Kidney epithelial cell (primary cell): Measurements from ENCODE around the gene KRTAP4-12. TPM values are rescaled to one million over a fixed set of nuclear protein-coding genes. Genes with fewer than 3 reads are reported as not detected.
"Not testable (repeated sequence)": the region's sequence is repeated elsewhere in the genome, so short reads cannot be mapped to it uniquely, and the experiment has no call there.

ENCODE experiments used
- DNase-seq: peaks from one replicate; pipeline ENCODE4 v3.0.0-alpha.2; 2010; ENCODE audit warnings: low read depth
- H3K27me3 ChIP-seq: 2 replicates; pipeline ENCODE4 v1.6.0; 2011; ENCODE audit warnings: low read length; ENCODE audit not compliant: control insufficient read depth, insufficient read depth
- H3K36me3 ChIP-seq: 2 replicates; pipeline ENCODE4 v1.5.1; 2011; ENCODE audit warnings: low read length; ENCODE audit not compliant: control insufficient read depth, insufficient read depth
- H3K4me3 ChIP-seq: 2 replicates; pipeline ENCODE4 v1.5.1; 2011; ENCODE audit warnings: low read depth, mild to moderate bottlenecking, control low read depth, low read length
- total RNA-seq: library from RNA; depleted of rRNA; stranded (reverse); fragments of >200 nt; gene quantifications from 2 replicates; pipeline ENCODE4 v1.2.3, GENCODE V29; 2015
- TF ChIP-seq, protein P1 (sequence below): IDR thresholded peaks from 2 replicates; pipeline ENCODE4 v1.5.1; 2011; ENCODE audit warnings: mild to moderate bottlenecking, moderate library complexity, low read length, control low read depth, inconsistent platforms; ENCODE audit not compliant: insufficient read depth, poor library complexity, severe bottlenecking

KRTAP4-12 gene
- total RNA-seq, 1 donor from 2014 or later = not detected

- TF ChIP-seq, protein P1, sequence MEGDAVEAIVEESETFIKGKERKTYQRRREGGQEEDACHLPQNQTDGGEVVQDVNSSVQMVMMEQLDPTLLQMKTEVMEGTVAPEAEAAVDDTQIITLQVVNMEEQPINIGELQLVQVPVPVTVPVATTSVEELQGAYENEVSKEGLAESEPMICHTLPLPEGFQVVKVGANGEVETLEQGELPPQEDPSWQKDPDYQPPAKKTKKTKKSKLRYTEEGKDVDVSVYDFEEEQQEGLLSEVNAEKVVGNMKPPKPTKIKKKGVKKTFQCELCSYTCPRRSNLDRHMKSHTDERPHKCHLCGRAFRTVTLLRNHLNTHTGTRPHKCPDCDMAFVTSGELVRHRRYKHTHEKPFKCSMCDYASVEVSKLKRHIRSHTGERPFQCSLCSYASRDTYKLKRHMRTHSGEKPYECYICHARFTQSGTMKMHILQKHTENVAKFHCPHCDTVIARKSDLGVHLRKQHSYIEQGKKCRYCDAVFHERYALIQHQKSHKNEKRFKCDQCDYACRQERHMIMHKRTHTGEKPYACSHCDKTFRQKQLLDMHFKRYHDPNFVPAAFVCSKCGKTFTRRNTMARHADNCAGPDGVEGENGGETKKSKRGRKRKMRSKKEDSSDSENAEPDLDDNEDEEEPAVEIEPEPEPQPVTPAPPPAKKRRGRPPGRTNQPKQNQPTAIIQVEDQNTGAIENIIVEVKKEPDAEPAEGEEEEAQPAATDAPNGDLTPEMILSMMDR = no peak
- Histone ChIP-seq H3K4me3 (no peak overlapping the region), H3K36me3 (no peaks in the 10 kb centered on the region), H3K27me3 (no peaks in the 10 kb centered on the region)
- DNase-seq = no peak
These were observed 29.9 kb upstream of the KRTAP4-12 start for GRCh38 chr17:41153856-41154255.

- Histone ChIP-seq H3K36me3 (no peaks in the 10 kb centered on the region), H3K4me3 (no peak overlapping the region), H3K27me3 (no peaks in the 10 kb centered on the region)
- DNase-seq = no peak
- TF ChIP-seq, protein P1 = no peak
These were observed 27.5 kb upstream of the KRTAP4-12 start for GRCh38 chr17:41151525-41151924.

- Histone ChIP-seq H3K4me3 (no peak overlapping the region), H3K36me3 (no peaks in the 10 kb centered on the region), H3K27me3 (no peaks in the 10 kb centered on the region)
- no peak for DNase-seq
- TF ChIP-seq, protein P1 = no peak
These were observed 26.0 kb upstream of the KRTAP4-12 start for GRCh38 chr17:41150026-41150425.

DNA sequence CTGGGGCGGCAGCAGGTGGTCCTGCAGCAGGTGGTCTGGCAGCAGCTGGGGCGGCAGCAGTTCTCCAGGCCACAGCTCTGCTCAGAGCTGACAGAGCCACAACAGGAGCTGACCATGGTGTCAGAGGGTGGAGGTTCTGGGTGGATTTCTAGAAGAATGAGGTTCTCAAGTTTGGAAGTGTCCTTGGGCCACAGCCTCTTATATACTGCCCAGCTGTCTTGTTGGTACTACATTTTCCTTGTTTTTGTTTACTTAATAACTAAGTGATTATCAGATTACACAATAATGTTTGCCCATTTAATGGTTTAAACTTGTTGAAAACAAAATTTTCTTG, 25.6 kb upstream of the KRTAP4-12 start, which contains the start of gene KRTAP4-5:
Gene KRTAP4-5, minus strand, starts transcription at position 174 of the 334 bp plus-strand sequence. Its CDS starts 58 bp downstream, at position 116.
- no peak for DNase-seq
- Histone ChIP-seq H3K27me3 (no peaks in the 10 kb centered on the region), H3K4me3 (no peak within 1 kb of the TSS), H3K36me3 (no peaks in the 10 kb centered on the region)
- TF ChIP-seq, protein P1 = no peak

DNA sequence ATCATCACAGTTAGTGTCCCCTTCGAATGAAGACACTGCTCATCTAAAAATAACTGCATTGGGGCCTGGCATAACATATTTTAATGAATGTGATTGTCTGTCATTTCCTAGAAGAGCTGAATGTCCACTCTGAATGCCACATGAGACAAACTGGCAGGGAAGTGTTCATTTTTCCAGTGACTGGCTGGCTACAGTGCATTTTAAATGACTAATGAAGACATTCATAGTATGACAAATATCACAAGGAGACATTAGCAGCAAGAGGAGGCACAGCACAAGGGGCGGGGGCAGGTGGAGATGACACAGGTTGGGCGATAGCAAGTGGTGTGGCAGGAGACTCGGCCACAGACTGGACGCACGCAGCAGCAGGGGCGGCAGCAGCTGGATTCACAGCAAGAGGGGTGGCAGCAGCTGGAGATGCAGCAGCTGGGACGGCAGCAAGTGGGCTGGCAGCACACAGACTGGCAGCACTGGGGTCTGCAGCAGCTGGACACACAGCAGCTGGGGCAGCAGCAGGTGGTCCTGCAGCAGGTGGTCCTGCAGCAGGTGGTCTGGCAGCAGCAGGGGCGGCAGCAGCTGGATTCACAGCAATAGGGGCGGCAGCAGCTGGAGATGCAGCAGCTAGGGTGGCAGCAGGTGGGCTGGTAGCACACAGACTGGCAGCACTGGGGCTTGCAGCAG, 25.1 kb upstream of the KRTAP4-12 start:
- not testable (repeated sequence) for H3K4me3 ChIP-seq, DNase-seq, H3K27me3 ChIP-seq, H3K36me3 ChIP-seq

DNA sequence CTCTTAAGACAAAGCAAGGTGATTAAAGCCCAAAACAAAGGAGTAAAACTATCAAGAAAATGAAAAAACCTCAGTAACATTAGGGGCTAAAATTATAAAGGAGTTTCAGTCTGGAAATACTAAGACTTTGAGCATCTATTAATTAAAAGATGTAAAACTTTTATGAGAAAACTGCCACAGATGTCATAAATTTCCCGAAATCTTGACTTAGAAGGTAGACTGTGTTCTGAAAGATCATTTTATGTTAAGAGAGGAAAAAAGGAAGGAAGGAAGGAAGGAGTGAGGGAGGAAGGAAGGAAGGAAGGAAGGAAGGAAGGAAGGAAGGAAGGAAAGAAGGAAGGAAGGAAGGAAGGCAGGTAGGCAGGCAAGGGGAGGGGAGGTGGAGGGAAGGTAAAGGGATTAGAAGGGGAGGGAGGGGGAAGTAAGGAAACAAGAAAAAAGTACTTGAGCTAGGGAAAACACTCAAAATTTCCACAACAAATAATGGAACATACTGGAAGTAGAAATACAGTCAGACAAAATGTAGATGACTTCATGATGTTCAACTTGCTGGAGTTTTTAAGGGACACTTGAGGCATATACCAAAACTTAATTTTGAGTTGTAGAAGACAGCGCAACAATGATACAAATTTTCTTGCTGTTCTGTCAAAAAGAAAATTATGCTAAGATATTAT, 23.7 kb upstream of the KRTAP4-12 start:
- no peak for DNase-seq
- H3K27me3 ChIP-seq = no peaks in the 10 kb centered on the region
- H3K36me3 ChIP-seq = no peaks in the 10 kb centered on the region
- no peak overlapping the region for H3K4me3 ChIP-seq
- TF ChIP-seq, protein P1 = no peak
